ENCODE data around the gene LCMT2.

Gene LCMT2

DNA sequence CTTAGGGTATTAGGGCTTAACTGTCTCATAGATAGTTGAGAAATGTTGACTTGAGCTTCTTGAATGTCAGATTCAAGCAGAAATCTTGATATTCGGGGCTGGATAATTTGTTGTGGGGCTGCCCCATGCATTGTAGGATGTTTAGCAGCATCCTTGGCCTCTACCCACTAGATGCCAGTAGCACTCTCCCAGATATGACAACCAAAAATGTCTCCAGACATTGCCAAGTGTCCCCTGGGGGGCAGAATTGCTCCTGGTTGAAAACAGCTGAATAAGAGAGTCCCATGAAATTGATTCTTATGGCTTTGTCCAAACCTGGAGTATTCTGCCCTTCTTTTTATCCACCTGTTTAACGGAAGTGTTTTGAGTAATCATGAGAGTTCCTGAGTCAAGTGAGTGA lies 15.9 kb upstream of the LCMT2 start:
- H4K20me1 ChIP-seq (ENCODE audit: insufficient read depth, low read length): no peaks in the 10 kb centered on the region
- no peak for DNase-seq
- TF ChIP-seq EZH2 (optimal IDR thresholded peaks at IDR 0.05; ENCODE audit: low read depth, low read length): no peak
- TF ChIP-seq, protein P1, sequence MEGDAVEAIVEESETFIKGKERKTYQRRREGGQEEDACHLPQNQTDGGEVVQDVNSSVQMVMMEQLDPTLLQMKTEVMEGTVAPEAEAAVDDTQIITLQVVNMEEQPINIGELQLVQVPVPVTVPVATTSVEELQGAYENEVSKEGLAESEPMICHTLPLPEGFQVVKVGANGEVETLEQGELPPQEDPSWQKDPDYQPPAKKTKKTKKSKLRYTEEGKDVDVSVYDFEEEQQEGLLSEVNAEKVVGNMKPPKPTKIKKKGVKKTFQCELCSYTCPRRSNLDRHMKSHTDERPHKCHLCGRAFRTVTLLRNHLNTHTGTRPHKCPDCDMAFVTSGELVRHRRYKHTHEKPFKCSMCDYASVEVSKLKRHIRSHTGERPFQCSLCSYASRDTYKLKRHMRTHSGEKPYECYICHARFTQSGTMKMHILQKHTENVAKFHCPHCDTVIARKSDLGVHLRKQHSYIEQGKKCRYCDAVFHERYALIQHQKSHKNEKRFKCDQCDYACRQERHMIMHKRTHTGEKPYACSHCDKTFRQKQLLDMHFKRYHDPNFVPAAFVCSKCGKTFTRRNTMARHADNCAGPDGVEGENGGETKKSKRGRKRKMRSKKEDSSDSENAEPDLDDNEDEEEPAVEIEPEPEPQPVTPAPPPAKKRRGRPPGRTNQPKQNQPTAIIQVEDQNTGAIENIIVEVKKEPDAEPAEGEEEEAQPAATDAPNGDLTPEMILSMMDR (IDR thresholded peaks at IDR 0.05; ENCODE audit: low read length): no peak
- no peak for TF ChIP-seq EZH2phosphoT487 (IDR thresholded peaks at IDR 0.05; ENCODE audit: low read length)

GRCh38 chr15:43330780-43331087 lies 361 bp upstream of the LCMT2 start:
- Histone ChIP-seq H3K4me2 (ENCODE audit: low read depth, low read length) (peak overlapping the region; percentile 91), H3K9ac (ENCODE audit: low read length) (peak overlapping the region; percentile 92), H3K27me3 (replicated peaks; ENCODE audit: insufficient read depth, low read length) (no peaks in the 10 kb centered on the region), H4K20me1 (ENCODE audit: insufficient read depth, low read length) (no peaks in the 10 kb centered on the region), H3K9me2 (replicated peaks; ENCODE audit: insufficient read depth, low read length) (no peaks in the 10 kb centered on the region), H3K79me2 (ENCODE audit: low read length) (peaks cover 17% of the 10 kb centered on the region), H3K36me3 (replicated peaks; ENCODE audit: insufficient read depth, low read length) (no peaks in the 10 kb centered on the region), H3K4me3 (ENCODE audit: low read length) (peak overlapping the region; percentile 88), H3K27ac (ENCODE audit: low read length) (peak overlapping the region; percentile 95), H3K9me3 (replicated peaks; ENCODE audit: insufficient read depth, low read length) (no peaks in the 10 kb centered on the region), H2AFZ (ENCODE audit: low read length) (peak overlapping the region; percentile 89), H3F3A (ENCODE audit: insufficient read depth, low read length) (peaks cover 21% of the 10 kb centered on the region; the same call in 1 of the 2 replicates), H3K4me1 (ENCODE audit: low read length) (peaks cover 9% of the 10 kb centered on the region)
- no peak for DNase-seq
- TF ChIP-seq EZH2 (optimal IDR thresholded peaks at IDR 0.05; ENCODE audit: low read depth, low read length) (no peak), EZH2phosphoT487 (IDR thresholded peaks at IDR 0.05; ENCODE audit: low read length) (no peak)
- TF ChIP-seq, protein P1 (IDR thresholded peaks at IDR 0.05; ENCODE audit: low read length): no peak

More for the DNA sequence above, 15.9 kb upstream of the LCMT2 start:
- Histone ChIP-seq H3K4me1 (ENCODE audit: low read length) (no peaks in the 10 kb centered on the region), H3K9ac (ENCODE audit: low read length) (no peak overlapping the region), H2AFZ (ENCODE audit: low read length) (no peak overlapping the region), H3K9me2 (replicated peaks; ENCODE audit: insufficient read depth, low read length) (no peaks in the 10 kb centered on the region), H3K27ac (ENCODE audit: low read length) (no peak overlapping the region), H3F3A (ENCODE audit: insufficient read depth, low read length) (no peaks in the 10 kb centered on the region), H3K27me3 (replicated peaks; ENCODE audit: insufficient read depth, low read length) (no peaks in the 10 kb centered on the region), H3K9me3 (replicated peaks; ENCODE audit: insufficient read depth, low read length) (no peaks in the 10 kb centered on the region), H3K4me3 (ENCODE audit: low read length) (no peak overlapping the region), H3K79me2 (ENCODE audit: low read length) (no peaks in the 10 kb centered on the region), H3K36me3 (replicated peaks; ENCODE audit: insufficient read depth, low read length) (no peaks in the 10 kb centered on the region), H3K4me2 (ENCODE audit: low read depth, low read length) (no peak overlapping the region)

DNA sequence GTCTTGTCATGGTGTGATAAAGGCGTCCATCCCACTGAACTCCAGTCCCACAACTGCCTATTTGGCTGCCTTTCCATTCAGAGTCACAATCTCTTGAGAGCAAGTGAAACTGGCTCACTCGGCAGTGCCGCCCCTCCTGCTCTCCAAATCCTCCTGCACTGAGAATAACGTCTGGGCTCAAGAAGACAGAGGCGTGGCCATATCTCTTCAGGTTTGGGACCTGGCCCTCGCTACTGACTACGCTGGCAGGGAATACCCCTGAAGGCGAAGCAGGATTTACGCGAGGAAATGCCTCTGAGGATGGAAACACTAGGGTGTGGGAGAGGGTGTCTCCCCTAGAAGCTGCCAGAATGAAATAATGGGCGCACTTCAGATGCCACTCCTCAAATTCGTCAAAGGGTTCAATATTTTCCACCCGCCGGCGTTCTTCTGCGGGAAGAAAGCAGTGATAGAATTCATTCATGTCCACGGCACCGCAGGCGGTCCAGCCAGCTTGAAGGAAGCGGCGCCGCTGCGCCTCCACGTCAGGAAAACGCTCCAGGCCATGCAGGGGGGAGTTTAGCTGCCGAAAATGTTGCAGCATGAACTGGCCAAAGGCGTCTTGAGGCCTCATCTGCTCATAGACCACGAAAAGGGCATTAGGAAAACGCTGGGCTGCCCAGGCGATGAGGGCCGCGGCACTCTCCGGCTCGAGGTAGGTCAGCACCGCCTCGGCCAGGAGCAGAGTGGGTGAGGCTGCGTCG lies 985 bp downstream of the LCMT2 start:
- Histone ChIP-seq H3K79me2 (ENCODE audit: low read length) (peaks cover 17% of the 10 kb centered on the region), H3K9ac (ENCODE audit: low read length) (peak overlapping the region; percentile 92), H3K9me2 (replicated peaks; ENCODE audit: insufficient read depth, low read length) (no peaks in the 10 kb centered on the region), H3K4me2 (ENCODE audit: low read depth, low read length) (peak overlapping the region; percentile 91), H3K27ac (ENCODE audit: low read length) (peak overlapping the region; percentile 95), H3K4me3 (ENCODE audit: low read length) (peak overlapping the region; percentile 88), H2AFZ (ENCODE audit: low read length) (peak overlapping the region; percentile 89), H3K36me3 (replicated peaks; ENCODE audit: insufficient read depth, low read length) (no peaks in the 10 kb centered on the region), H3K9me3 (replicated peaks; ENCODE audit: insufficient read depth, low read length) (no peaks in the 10 kb centered on the region), H4K20me1 (ENCODE audit: insufficient read depth, low read length) (no peaks in the 10 kb centered on the region), H3F3A (ENCODE audit: insufficient read depth, low read length) (peaks cover 21% of the 10 kb centered on the region; the same call in 1 of the 2 replicates), H3K27me3 (replicated peaks; ENCODE audit: insufficient read depth, low read length) (no peaks in the 10 kb centered on the region), H3K4me1 (ENCODE audit: low read length) (peaks cover 9% of the 10 kb centered on the region)
- no peak for DNase-seq
- TF ChIP-seq EZH2 (optimal IDR thresholded peaks at IDR 0.05; ENCODE audit: low read depth, low read length) (no peak), EZH2phosphoT487 (IDR thresholded peaks at IDR 0.05; ENCODE audit: low read length) (no peak)
- TF ChIP-seq, protein P1 (IDR thresholded peaks at IDR 0.05; ENCODE audit: low read length): no peak
